Measurements from ENCODE around the gene RGS3. TPM values are rescaled to one million over a fixed set of nuclear protein-coding genes. Genes with fewer than 3 reads are reported as not detected.
A peak's percentile ranks its signal among the peaks of the same experiment; 100 is the strongest.

RGS3 gene
- total and polyA plus RNA-seq, 12 donors = 65.4 to 201 (median 132) TPM

DNA sequence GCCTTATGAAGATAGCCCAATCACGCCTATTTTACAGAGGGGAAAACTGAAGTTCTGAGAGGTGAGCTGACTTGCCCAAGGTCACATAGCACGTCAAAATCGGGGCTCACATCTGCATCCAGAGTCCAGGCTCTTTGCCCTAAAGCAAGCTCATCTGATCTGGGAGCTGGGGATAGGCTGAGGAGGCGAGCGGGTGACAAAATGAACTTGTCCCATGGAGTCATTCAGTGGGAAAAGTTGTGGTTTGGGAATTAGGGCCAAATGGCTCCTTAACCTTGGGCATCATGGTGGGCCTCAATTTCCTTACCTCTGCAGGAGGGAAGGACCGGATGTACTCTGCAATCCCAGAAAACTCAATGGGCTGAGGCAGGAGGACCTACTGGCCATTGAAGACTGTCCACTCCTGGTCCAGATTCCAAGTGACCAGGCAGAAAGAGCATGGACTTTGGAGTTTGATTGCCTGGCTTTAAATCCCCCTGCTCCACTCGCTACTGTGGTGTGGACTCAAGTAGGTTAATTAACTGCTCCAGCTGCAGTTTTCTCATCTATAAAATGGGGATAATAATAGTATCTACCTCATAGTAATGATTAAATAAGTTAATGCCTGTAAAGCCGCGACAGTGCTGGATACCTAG, 160.4 kb downstream of the RGS3 start:
- Histone ChIP-seq H3K4me3 (no peak overlapping the region), H3K36me3 (no peaks in the 10 kb centered on the region), H3K4me1 (peaks cover 19 to 84% (median 64%) of the 10 kb centered on the region in 9 donors), H3K27me3 (no peaks in the 10 kb centered on the region), H3K9me3 (no peaks in the 10 kb centered on the region), H3K27ac (peak overlapping the region in 1 of 10 donors; percentile 98)
- DNase-seq (no peak), ATAC-seq (no peak)
- WGBS, 2 donors = 96 to 97% methylated on average over 9 of the region's 9 CpGs
- intact Hi-C loops (cut with DNase I) = no loop called here
- TF ChIP-seq, protein P1, sequence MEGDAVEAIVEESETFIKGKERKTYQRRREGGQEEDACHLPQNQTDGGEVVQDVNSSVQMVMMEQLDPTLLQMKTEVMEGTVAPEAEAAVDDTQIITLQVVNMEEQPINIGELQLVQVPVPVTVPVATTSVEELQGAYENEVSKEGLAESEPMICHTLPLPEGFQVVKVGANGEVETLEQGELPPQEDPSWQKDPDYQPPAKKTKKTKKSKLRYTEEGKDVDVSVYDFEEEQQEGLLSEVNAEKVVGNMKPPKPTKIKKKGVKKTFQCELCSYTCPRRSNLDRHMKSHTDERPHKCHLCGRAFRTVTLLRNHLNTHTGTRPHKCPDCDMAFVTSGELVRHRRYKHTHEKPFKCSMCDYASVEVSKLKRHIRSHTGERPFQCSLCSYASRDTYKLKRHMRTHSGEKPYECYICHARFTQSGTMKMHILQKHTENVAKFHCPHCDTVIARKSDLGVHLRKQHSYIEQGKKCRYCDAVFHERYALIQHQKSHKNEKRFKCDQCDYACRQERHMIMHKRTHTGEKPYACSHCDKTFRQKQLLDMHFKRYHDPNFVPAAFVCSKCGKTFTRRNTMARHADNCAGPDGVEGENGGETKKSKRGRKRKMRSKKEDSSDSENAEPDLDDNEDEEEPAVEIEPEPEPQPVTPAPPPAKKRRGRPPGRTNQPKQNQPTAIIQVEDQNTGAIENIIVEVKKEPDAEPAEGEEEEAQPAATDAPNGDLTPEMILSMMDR (IDR thresholded peaks at IDR 0.05) = no peak

DNA sequence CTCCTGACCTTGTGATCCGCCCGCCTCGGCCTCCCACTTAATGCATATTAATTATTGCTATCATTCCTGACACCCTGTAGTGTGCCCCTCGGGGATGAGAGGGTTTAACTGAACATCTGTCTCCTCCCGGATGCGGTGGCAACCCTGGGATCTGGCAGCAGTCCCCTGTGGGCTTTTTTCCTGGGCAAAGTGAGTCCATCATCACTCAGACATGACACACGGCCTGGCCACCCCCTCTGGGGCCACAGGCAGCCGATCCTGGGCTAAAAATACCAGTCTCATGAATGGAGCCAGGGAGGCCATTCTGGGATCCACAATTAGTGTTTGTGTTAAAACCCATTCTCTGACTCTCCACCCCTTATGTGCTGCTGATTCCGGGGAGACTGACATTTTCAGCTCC, 161.2 kb downstream of the RGS3 start:
- Histone ChIP-seq H3K36me3 (no peaks in the 10 kb centered on the region), H3K4me3 (no peak overlapping the region), H3K9me3 (no peaks in the 10 kb centered on the region), H3K27ac (peak overlapping the region in 5 of 10 donors; percentile 20 to 88 (median 45)), H3K27me3 (no peaks in the 10 kb centered on the region), H3K4me1 (peaks cover 19 to 77% (median 56%) of the 10 kb centered on the region in 9 donors)
- TF ChIP-seq, protein P1 (IDR thresholded peaks at IDR 0.05) = no peak
- ATAC-seq (peak in 4 of 8 donors; percentile 21 to 35 (median 34)), DNase-seq (peak in 1 of 2 donors; percentile 39)
- intact Hi-C loops (cut with DNase I) = no loop called here
- 43 to 54% methylated on average over 9 of the region's 9 CpGs for WGBS, 2 donors

GRCh38 chr9:113625486-113625885, 162.0 kb downstream of the RGS3 start:
- Histone ChIP-seq H3K27me3 (no peaks in the 10 kb centered on the region), H3K4me1 (peaks cover 13 to 69% (median 48%) of the 10 kb centered on the region in 9 donors), H3K4me3 (no peak overlapping the region), H3K9me3 (no peaks in the 10 kb centered on the region), H3K36me3 (no peaks in the 10 kb centered on the region), H3K27ac (peak overlapping the region in 4 of 10 donors; percentile 20 to 88 (median 35))
- WGBS, 2 donors = 96 to 97% methylated on average over 8 of the region's 8 CpGs
- ATAC-seq = no peak
- intact Hi-C loops (cut with DNase I) = no loop called here
- TF ChIP-seq, protein P1 (IDR thresholded peaks at IDR 0.05) = no peak
- DNase-seq = no peak

DNA sequence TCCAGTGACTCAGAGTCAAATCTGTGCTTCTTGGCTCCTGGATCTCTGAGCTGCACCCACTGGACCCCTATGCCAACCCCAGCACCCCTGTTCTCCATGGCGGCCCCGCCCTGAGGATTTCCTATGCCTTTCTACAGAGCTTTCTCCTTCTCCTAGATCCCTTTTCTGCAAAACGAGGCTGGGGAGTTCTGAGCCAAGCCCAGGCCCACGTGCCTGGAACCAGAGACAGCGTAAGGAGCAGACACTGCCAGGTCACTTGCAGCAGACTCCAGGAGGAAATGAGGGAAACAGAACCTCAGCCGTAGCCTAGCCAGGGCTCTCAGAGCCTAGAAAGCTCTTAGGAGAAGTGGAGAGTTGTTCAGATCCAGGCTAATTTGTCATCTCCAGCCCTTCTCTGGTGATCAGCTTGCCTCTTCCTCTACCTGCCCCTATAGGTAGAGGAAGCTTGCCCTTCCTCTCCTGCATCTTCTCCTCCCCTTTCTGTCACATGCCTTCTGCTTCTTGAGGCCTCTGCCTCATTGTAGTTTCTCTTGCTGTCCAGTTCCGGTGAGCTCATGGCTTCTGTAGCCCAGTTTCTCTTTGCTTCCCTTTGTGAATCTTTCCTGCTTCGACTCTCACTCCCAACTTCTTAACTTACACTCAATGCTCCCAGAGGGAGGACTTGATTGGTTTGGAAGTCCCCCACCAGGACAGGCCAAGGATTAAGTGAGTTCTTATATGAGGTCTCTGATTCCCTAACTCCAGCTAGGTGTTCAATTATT, 163.4 kb downstream of the RGS3 start:
- Histone ChIP-seq H3K36me3 (no peaks in the 10 kb centered on the region), H3K4me3 (no peak overlapping the region), H3K4me1 (peaks cover 5 to 65% (median 40%) of the 10 kb centered on the region in 9 donors), H3K27me3 (no peaks in the 10 kb centered on the region), H3K27ac (peak overlapping the region in 8 of 10 donors; percentile 12 to 88 (median 62)), H3K9me3 (no peaks in the 10 kb centered on the region)
- TF ChIP-seq, protein P1 (IDR thresholded peaks at IDR 0.05) = no peak
- intact Hi-C loops (cut with DNase I) = no loop called here
- WGBS, 2 donors = 50 to 53% methylated on average over 8 of the region's 8 CpGs
- ATAC-seq = peak in 7 of 8 donors; percentile 38 to 78 (median 71)
- DNase-seq = peak; percentile 41 to 60
